ENCODE data around the gene MARCHF4.
"Not testable (repeated sequence)": the region's sequence is repeated elsewhere in the genome, so short reads cannot be mapped to it uniquely, and the experiment has no call there.

Gene MARCHF4

GRCh38 chr2:216391401-216391800 is 19.1 kb upstream of the MARCHF4 start:
- DNase-seq = no peak

- no peak for DNase-seq
Measured at GRCh38 chr2:216389570-216389969, 17.3 kb upstream of the MARCHF4 start.

GRCh38 chr2:216388046-216388884 is 16.0 kb upstream of the MARCHF4 start:
- DNase-seq = no peak

- DNase-seq = no peak
Measured at GRCh38 chr2:216387262-216387661, 15.0 kb upstream of the MARCHF4 start.

- no peak for DNase-seq
Measured at GRCh38 chr2:216385478-216385877, 13.2 kb upstream of the MARCHF4 start.

GRCh38 chr2:216384409-216384808 is 12.1 kb upstream of the MARCHF4 start:
- DNase-seq = not testable (repeated sequence)

GRCh38 chr2:216379977-216380376 is 7.7 kb upstream of the MARCHF4 start:
- DNase-seq = peak; percentile 44

- no peak for DNase-seq
Measured at GRCh38 chr2:216375286-216375685, 3.0 kb upstream of the MARCHF4 start.

GRCh38 chr2:216373896-216374295 is 1.6 kb upstream of the MARCHF4 start:
- DNase-seq = no peak

GRCh38 chr2:216372761-216373291 is 543 bp upstream of the MARCHF4 start:
- no peak for DNase-seq

GRCh38 chr2:216370961-216371712 is 1.1 kb downstream of the MARCHF4 start:
- DNase-seq = peak; percentile 65

- DNase-seq = no peak
Measured at GRCh38 chr2:216369821-216370220, 2.5 kb downstream of the MARCHF4 start.

GRCh38 chr2:216366777-216367471 is 5.4 kb downstream of the MARCHF4 start:
- no peak for DNase-seq

GRCh38 chr2:216365518-216365917 is 6.8 kb downstream of the MARCHF4 start:
- no peak for DNase-seq

- no peak for DNase-seq
Measured at GRCh38 chr2:216363221-216363620, 9.1 kb downstream of the MARCHF4 start.

GRCh38 chr2:216362730-216363129 is 9.6 kb downstream of the MARCHF4 start:
- no peak for DNase-seq

GRCh38 chr2:216355711-216356110 is 16.6 kb downstream of the MARCHF4 start:
- no peak for DNase-seq

- no peak for DNase-seq
Measured at GRCh38 chr2:216354306-216354705, 18.0 kb downstream of the MARCHF4 start.

- DNase-seq = no peak
Measured at GRCh38 chr2:216352653-216353270, 19.5 kb downstream of the MARCHF4 start.

- DNase-seq = no peak
Measured at GRCh38 chr2:216351172-216351925, 20.9 kb downstream of the MARCHF4 start.

GRCh38 chr2:216350214-216350791 is 22.0 kb downstream of the MARCHF4 start:
- DNase-seq = no peak

GRCh38 chr2:216349366-216349765 is 22.9 kb downstream of the MARCHF4 start:
- DNase-seq = peak; percentile 51

All from retina (tissue), 1 donor.